ENCODE data around the gene BEST4. TPM values are rescaled to one million over a fixed set of nuclear protein-coding genes. Genes with fewer than 3 reads are reported as not detected.
"Not testable (repeated sequence)": the region's sequence is repeated elsewhere in the genome, so short reads cannot be mapped to it uniquely, and the experiment has no call there.

BEST4 gene
- total RNA-seq, 4 donors from 2014 or later: 0.21 to 0.98 TPM; not detected in 2

DNA sequence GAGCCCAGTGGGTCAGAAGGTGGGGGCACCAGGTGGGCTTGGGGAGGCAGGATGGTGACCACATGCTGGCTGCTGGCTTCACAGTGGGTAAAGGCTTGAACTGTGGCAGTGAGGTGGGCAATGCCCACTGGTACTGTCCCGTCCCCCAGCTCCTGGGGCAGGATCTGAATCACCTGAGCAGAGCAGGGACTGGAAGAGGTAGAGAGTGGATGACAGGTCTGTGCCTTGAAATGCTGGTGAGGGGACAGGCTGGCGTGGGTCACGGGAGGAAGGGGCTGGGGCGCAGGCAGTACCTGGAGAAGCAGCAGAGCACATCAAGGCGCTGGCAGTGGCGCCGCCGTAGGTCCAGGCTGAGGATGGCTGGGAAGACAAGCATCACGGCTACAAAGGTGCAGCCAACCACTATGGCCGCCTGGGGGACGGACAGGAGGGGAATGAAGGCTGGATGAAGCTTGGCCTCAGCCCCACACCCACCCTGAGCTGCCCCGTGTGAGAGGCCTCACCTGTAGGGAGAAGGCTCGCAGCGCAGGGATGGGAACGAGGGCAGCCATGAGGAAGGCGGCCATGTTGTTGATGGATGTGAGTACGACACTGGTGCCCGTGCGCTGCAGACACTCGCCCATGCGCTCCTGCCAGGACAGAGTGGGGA, 40.2 kb upstream of the BEST4 start:
- H3K4me3 ChIP-seq: no peak overlapping the region
- no peaks in the 10 kb centered on the region for H3K27me3 ChIP-seq
- peak overlapping the region in 2 of 4 donors; percentile 79 to 80 for H3K27ac ChIP-seq
- H3K9me3 ChIP-seq: no peaks in the 10 kb centered on the region
- WGBS, 2 donors: 86 to 89% methylated on average over 21 of the region's 21 CpGs
- no peak for DNase-seq (ENCODE audit: low spot score in 2 of 2)
- peaks cover 0 to 28% (median 0%) of the 10 kb centered on the region in 3 donors for H3K36me3 ChIP-seq
- no peak for TF ChIP-seq EP300 (IDR thresholded peaks at IDR 0.05)
- TF ChIP-seq, protein P1, sequence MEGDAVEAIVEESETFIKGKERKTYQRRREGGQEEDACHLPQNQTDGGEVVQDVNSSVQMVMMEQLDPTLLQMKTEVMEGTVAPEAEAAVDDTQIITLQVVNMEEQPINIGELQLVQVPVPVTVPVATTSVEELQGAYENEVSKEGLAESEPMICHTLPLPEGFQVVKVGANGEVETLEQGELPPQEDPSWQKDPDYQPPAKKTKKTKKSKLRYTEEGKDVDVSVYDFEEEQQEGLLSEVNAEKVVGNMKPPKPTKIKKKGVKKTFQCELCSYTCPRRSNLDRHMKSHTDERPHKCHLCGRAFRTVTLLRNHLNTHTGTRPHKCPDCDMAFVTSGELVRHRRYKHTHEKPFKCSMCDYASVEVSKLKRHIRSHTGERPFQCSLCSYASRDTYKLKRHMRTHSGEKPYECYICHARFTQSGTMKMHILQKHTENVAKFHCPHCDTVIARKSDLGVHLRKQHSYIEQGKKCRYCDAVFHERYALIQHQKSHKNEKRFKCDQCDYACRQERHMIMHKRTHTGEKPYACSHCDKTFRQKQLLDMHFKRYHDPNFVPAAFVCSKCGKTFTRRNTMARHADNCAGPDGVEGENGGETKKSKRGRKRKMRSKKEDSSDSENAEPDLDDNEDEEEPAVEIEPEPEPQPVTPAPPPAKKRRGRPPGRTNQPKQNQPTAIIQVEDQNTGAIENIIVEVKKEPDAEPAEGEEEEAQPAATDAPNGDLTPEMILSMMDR (IDR thresholded peaks at IDR 0.05): no peak
- no peak for TF ChIP-seq POLR2A (IDR thresholded peaks at IDR 0.05)
- peaks cover 0 to 60% (median 6%) of the 10 kb centered on the region in 4 donors for H3K4me1 ChIP-seq

DNA sequence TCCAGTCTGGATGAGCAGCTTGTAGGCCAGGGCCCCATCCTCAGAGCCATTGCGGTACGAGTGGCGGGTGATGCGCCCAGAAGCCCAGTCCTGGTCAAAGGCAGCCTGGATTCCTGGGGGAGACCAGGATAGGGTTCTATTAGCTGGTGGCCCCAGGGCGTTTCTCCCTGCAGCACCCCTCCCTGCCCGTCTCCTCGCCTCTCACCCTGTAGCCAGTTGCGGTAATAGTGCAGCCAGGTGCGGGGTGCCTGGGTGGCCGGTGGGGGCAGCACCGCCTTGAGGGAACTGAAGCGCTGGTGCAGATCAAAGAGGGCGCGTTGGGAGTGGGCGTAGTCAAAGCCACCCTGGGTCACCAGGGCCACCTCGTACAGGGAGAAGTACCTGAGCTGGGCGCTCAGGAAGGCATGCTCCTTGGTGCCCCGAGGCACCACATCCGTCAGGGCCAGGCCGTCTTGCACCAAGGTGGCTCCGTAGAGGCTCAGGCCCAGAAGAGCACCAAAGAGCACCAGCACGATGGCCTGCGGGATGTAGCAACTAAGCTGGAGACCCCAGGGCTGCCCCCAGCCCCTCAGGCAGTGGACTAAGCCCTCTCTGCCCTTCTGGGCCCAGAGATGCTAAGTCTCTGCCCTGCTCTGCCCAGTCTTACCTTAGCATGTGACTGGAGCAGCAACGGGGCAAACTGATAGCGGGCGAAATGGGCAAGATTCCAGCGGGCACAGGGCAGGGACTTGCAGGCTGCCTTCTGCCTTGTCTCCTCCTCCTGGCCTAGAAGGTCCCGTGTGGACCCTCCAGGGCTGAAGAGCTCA, 39.4 kb upstream of the BEST4 start:
- TF ChIP-seq POLR2A (IDR thresholded peaks at IDR 0.05) (no peak), EP300 (IDR thresholded peaks at IDR 0.05) (no peak)
- TF ChIP-seq, protein P1 (IDR thresholded peaks at IDR 0.05): no peak
- DNase-seq (ENCODE audit: low spot score in 2 of 2): no peak
- H3K36me3 ChIP-seq: peaks cover 0 to 36% (median 0%) of the 10 kb centered on the region in 3 donors
- 83 to 87% methylated on average over 27 to 28 of the region's 28 CpGs for WGBS, 2 donors
- no peaks in the 10 kb centered on the region for H3K9me3 ChIP-seq
- peaks cover 0 to 60% (median 6%) of the 10 kb centered on the region in 4 donors for H3K4me1 ChIP-seq
- H3K27ac ChIP-seq: peak overlapping the region in 2 of 4 donors; percentile 79 to 80
- H3K4me3 ChIP-seq: no peak overlapping the region
- no peaks in the 10 kb centered on the region for H3K27me3 ChIP-seq

DNA sequence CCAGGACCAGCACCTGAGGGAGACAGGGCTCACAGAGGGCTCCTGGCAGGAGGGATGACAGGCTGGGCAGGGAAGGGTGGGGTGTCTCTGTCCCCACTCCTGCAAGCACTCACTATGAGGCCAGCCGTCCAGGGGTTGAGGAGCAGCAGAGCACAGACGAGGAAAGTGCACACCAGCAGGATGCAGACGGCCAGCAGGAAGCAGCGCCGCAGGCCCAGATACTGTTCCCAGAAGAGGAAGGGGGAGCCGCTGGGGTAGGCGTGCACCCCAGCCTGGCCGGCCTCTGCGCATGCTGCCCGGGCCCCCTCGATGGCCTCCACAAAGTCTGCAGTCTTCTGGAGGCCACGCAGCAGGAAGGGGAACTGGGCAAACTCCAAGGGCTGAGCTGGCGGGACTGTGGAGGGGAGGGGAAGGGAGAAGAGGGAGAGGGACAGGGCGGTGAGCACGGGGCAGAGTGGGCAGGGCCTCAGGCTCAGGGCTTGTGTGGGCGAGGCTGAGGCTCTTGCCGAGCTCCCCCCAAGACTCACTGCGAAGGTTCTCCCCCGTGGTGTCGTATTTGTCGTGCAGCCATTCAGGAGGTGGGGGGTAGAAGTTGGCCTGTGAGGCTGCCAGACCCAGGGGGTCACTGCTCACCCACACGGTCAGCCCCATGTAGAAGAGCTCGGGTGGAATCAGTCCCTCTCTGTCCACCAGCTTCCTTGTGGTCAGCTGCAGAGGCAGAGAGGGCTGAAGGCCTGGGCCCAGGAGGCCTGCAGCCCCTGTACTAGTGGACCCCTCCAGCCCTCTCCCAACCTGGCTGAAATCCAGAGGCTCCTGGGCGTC, 38.6 kb upstream of the BEST4 start:
- Histone ChIP-seq H3K4me3 (peak overlapping the region in 1 of 4 donors; percentile 20), H3K36me3 (peaks cover 0 to 42% (median 0%) of the 10 kb centered on the region in 3 donors), H3K9me3 (no peaks in the 10 kb centered on the region), H3K27ac (peak overlapping the region in 3 of 4 donors; percentile 22 to 80 (median 79)), H3K4me1 (peaks cover 0 to 54% (median 6%) of the 10 kb centered on the region in 4 donors), H3K27me3 (no peaks in the 10 kb centered on the region)
- TF ChIP-seq, protein P1 (IDR thresholded peaks at IDR 0.05): no peak
- TF ChIP-seq POLR2A (IDR thresholded peaks at IDR 0.05) (no peak), EP300 (IDR thresholded peaks at IDR 0.05) (peak in 1 of 2 donors; percentile 59)
- peak in 1 of 2 donors; percentile 61 for DNase-seq (ENCODE audit: low spot score in 2 of 2)
- 28 to 34% methylated on average over 17 to 24 of the region's 24 CpGs for WGBS, 2 donors

DNA sequence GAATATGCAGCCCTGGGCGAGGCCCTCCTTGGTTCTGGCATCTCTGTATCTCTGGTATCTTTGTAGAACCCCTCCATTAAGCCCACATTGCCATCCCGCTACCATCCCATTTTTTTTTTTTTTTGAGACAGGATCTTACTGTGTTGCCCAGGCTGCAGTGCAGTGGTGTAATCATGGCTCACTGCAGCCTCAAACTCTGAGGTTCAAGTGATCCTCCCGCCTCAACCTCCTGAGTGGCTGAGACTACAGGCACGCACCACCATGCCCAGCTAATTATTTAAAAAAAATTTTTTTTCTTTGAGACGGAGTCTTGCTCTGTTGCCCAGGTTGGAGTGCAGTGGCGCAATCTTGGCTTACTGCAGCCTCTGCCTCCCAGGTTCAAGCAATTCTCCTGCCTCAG, 36.4 kb upstream of the BEST4 start:
- 89 to 94% methylated on average over 6 of the region's 6 CpGs for WGBS, 2 donors
- not testable (repeated sequence) for H3K4me3 ChIP-seq; H3K27ac ChIP-seq; DNase-seq (ENCODE audit: low spot score in 2 of 2); H3K27me3 ChIP-seq; H3K9me3 ChIP-seq
- Histone ChIP-seq H3K4me1 (peaks cover 0 to 64% (median 18%) of the 10 kb centered on the region in 4 donors), H3K36me3 (peaks cover 0 to 34% (median 0%) of the 10 kb centered on the region in 3 donors)

DNA sequence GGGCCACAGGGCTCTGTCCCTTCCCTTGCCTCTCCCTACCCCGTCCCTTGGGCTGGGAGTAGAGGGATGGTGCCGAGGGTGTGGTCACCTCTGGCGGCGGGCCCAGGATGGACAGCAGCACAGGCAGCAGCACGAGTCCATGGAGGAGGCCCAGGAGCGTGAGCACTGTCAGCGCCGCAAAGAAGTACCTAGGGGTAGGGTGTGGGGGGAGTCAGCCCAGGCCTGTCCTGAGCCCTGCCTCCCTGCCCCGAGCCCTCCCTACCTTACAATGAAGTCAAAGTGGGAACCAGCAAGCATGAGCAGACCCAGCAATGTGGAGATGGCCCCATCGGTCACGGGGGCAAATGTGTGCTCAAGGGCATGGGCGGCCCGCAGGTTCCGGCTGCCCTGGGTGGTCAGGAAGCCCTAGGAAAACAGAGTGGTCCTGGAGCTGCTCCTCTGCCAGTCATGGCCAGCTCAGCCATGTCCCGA, 35.0 kb upstream of the BEST4 start:
- TF ChIP-seq POLR2A (IDR thresholded peaks at IDR 0.05) (no peak), EP300 (IDR thresholded peaks at IDR 0.05) (no peak)
- H3K4me1 ChIP-seq: peaks cover 0 to 78% (median 21%) of the 10 kb centered on the region in 4 donors
- H3K9me3 ChIP-seq: no peaks in the 10 kb centered on the region
- DNase-seq (ENCODE audit: low spot score in 2 of 2): no peak
- H3K27ac ChIP-seq: peak overlapping the region in 3 of 4 donors; percentile 10 to 96 (median 38)
- peaks cover 0 to 23% (median 0%) of the 10 kb centered on the region in 3 donors for H3K36me3 ChIP-seq
- H3K27me3 ChIP-seq: no peaks in the 10 kb centered on the region
- 64 to 77% methylated on average over 13 to 15 of the region's 15 CpGs for WGBS, 2 donors
- no peak overlapping the region for H3K4me3 ChIP-seq
